Ishikawa (cell line): Measurements from ENCODE around the gene SRSF1.
A peak's percentile ranks its signal among the peaks of the same experiment; 100 is the strongest.

Experiments
- CEBPB ChIP-seq: IDR thresholded peaks from 2 replicates; pipeline ENCODE4 v1.6.1; 2012
- CREB1 ChIP-seq: IDR thresholded peaks from 2 replicates; pipeline ENCODE4 v1.6.1; 2012; ENCODE audit warnings: low read depth
- EGR1 ChIP-seq: IDR thresholded peaks from 2 replicates; pipeline ENCODE4 v1.6.1; 2012
- EP300 ChIP-seq: IDR thresholded peaks from 2 replicates; pipeline ENCODE4 v1.6.1; 2012; ENCODE audit warnings: borderline replicate concordance
- FOXM1 ChIP-seq: IDR thresholded peaks from 2 replicates; pipeline ENCODE4 v1.6.1; 2012; ENCODE audit warnings: low read depth, borderline replicate concordance
- MAX ChIP-seq: IDR thresholded peaks from 2 replicates; pipeline ENCODE4 v1.6.1; 2012
- NFIC ChIP-seq: IDR thresholded peaks from 2 replicates; pipeline ENCODE4 v1.6.1; 2012
- RAD21 ChIP-seq: IDR thresholded peaks from 2 replicates; pipeline ENCODE4 v1.6.1; 2012; ENCODE audit warnings: low read depth
- REST ChIP-seq: IDR thresholded peaks from 2 replicates; pipeline ENCODE4 v1.6.1; 2012; ENCODE audit warnings: low read depth, mild to moderate bottlenecking
- TAF1 ChIP-seq: IDR thresholded peaks from 2 replicates; pipeline ENCODE4 v1.6.1; 2012; ENCODE audit warnings: low read depth, mild to moderate bottlenecking
- TCF12 ChIP-seq: IDR thresholded peaks from 2 replicates; pipeline ENCODE4 v1.6.1; 2012; ENCODE audit warnings: low read depth
- TEAD4 ChIP-seq: IDR thresholded peaks from 2 replicates; pipeline ENCODE4 v1.6.1; 2012
- USF1 ChIP-seq: IDR thresholded peaks from 2 replicates; pipeline ENCODE4 v1.6.1; 2012
- YY1 ChIP-seq: IDR thresholded peaks from 2 replicates; pipeline ENCODE4 v1.6.1; 2012; ENCODE audit warnings: low read depth
- ZBTB7A ChIP-seq: IDR thresholded peaks from 2 replicates; pipeline ENCODE4 v1.6.1; 2012; ENCODE audit warnings: low read depth

Gene SRSF1

GRCh38 chr17:57987581-57988300 lies 19.3 kb downstream of the SRSF1 start, which contains the start of gene VEZF1:
VEZF1 (minus strand) TSS chr17:57988254; CDS start chr17:57988111, 143 bp downstream.
- no peak for TF ChIP-seq USF1
- TF ChIP-seq EP300 = no peak; the same call in 1 of the 2 replicates
- TF ChIP-seq CREB1 = no peak
- TF ChIP-seq TCF12 = no peak; the same call in none of the 2 replicates
- no peak for TF ChIP-seq REST
- peak; percentile 78 for TF ChIP-seq YY1
- TF ChIP-seq NFIC = no peak
- no peak for TF ChIP-seq EGR1
- TF ChIP-seq RAD21 = no peak; the same call in 1 of the 2 replicates
- TF ChIP-seq TEAD4 = 0 out of 2 replicates have a peak, but pooled peaks have one; percentile 2
- no peak for TF ChIP-seq ZBTB7A
- TF ChIP-seq FOXM1 = no peak
- TF ChIP-seq TAF1 = peak; percentile 44; the same call in 1 of the 2 replicates
- no peak for TF ChIP-seq CEBPB
- 0 out of 2 replicates have a peak, but pooled peaks have one; percentile 17 for TF ChIP-seq MAX

GRCh38 chr17:57986841-57987580 lies 20.0 kb downstream of the SRSF1 start:
- no peak for TF ChIP-seq EP300
- TF ChIP-seq TAF1 = no peak
- peak; percentile 46; the same call in 1 of the 2 replicates for TF ChIP-seq REST
- no peak for TF ChIP-seq YY1
- no peak for TF ChIP-seq NFIC
- no peak for TF ChIP-seq CEBPB
- TF ChIP-seq CREB1 = no peak
- no peak for TF ChIP-seq FOXM1
- peak; percentile 9; the same call in 1 of the 2 replicates for TF ChIP-seq RAD21
- TF ChIP-seq USF1 = no peak
- TF ChIP-seq TEAD4 = no peak
- no peak for TF ChIP-seq EGR1
- peak; percentile 83; the same call in 1 of the 2 replicates for TF ChIP-seq ZBTB7A
- 0 out of 2 replicates have a peak, but pooled peaks have one; percentile 26 for TF ChIP-seq MAX
- TF ChIP-seq TCF12 = no peak

- TF ChIP-seq ZBTB7A (no peak), EGR1 (no peak), NFIC (no peak), EP300 (no peak), TAF1 (no peak), YY1 (no peak), REST (no peak), USF1 (no peak), FOXM1 (no peak), CREB1 (no peak), TEAD4 (no peak), MAX (no peak), TCF12 (no peak), CEBPB (no peak), RAD21 (no peak)
Measured at GRCh38 chr17:57985675-57985974, 21.4 kb downstream of the SRSF1 start.
